Hepatocyte (in vitro differentiated cells): ENCODE results near the gene LRRC23. TPM values are rescaled to one million over a fixed set of nuclear protein-coding genes. Genes with fewer than 3 reads are reported as not detected.

Experiments used
- DNase-seq: peaks from one replicate; pipeline ENCODE4 v3.0.0-alpha.2; 2016; ENCODE audit warnings: low spot score
- H2AFZ ChIP-seq: fragments of 200-600 bp; sonication (generic); 2 replicates; pipeline ENCODE4 v1.6.0; 2016; ENCODE audit warnings: antibody characterized with exemption, mild to moderate bottlenecking
- H3K27ac ChIP-seq: fragments of 200-600 bp; sonication (generic); 2 replicates; pipeline ENCODE4 v1.5.1; 2016; ENCODE audit warnings: mild to moderate bottlenecking
- H3K27me3 ChIP-seq: fragments of 200-600 bp; sonication (generic); 2 replicates; pipeline ENCODE4 v1.6.1; 2016
- H3K36me3 ChIP-seq: fragments of 200-600 bp; sonication (generic); replicated peaks from 2 replicates; pipeline ENCODE4 v1.5.1; 2016; ENCODE audit warnings: low read depth; ENCODE audit not compliant: insufficient read depth
- H3K4me1 ChIP-seq: fragments of 200-600 bp; sonication (generic); 2 replicates; pipeline ENCODE4 v1.5.1; 2016; ENCODE audit warnings: mild to moderate bottlenecking, moderate library complexity; ENCODE audit not compliant: insufficient read depth
- H3K4me2 ChIP-seq: fragments of 200-600 bp; sonication (generic); 2 replicates; pipeline ENCODE4 v1.6.0; 2016
- H3K4me3 ChIP-seq: fragments of 200-600 bp; sonication (generic); 2 replicates; pipeline ENCODE4 v1.5.1; 2016; ENCODE audit warnings: mild to moderate bottlenecking
- H3K79me2 ChIP-seq: fragments of 200-600 bp; sonication (generic); 2 replicates; pipeline ENCODE4 v1.6.0; 2017; ENCODE audit warnings: mild to moderate bottlenecking
- H3K9me2 ChIP-seq: fragments of 200-600 bp; sonication (generic); replicated peaks from 2 replicates; pipeline ENCODE4 v1.6.0; 2017; ENCODE audit warnings: mild to moderate bottlenecking; ENCODE audit not compliant: insufficient read depth
- H3K9me3 ChIP-seq: fragments of 200-600 bp; sonication (generic); 2 replicates; pipeline ENCODE4 v1.5.1; 2016; ENCODE audit warnings: low read depth, mild to moderate bottlenecking
- H4K20me1 ChIP-seq: fragments of 200-600 bp; sonication (generic); 2 replicates; pipeline ENCODE4 v1.6.0; 2016; ENCODE audit warnings: mild to moderate bottlenecking; ENCODE audit not compliant: insufficient read depth, poor library complexity, severe bottlenecking
- EZH2 ChIP-seq: fragments of 200-600 bp; sonication (generic); IDR thresholded peaks from 2 replicates; pipeline ENCODE4 v1.6.1; 2016; ENCODE audit warnings: antibody characterized with exemption, mild to moderate bottlenecking, borderline replicate concordance
- EZH2phosphoT487 ChIP-seq: fragments of 200-600 bp; sonication (generic); IDR thresholded peaks from one replicate; pipeline ENCODE4 v1.6.1; 2018; ENCODE audit warnings: antibody characterized with exemption, mild to moderate bottlenecking, low read depth, moderate library complexity; ENCODE audit not compliant: unreplicated experiment, severe bottlenecking
- WGBS: methylation state at CpG from one replicate; pipeline ENCODE4 v1.1.6; 2016; ENCODE audit warnings: low lambda C conversion rate; ENCODE audit errors: missing lambda C conversion rate; 5-methylcytosine and 5-hydroxymethylcytosine counted together
- polyA plus RNA-seq: library from polyadenylated mRNA; unstranded; fragments of >200 nt; fragmentation: Nextera tagmentation; extraction: Ambion mirVana; gene quantifications from 2 replicates; pipeline ENCODE4 v1.2.1, GENCODE V29; 2016
- total RNA-seq: library from RNA; depleted of rRNA; stranded (reverse); fragments of >200 nt; gene quantifications from 2 replicates; pipeline ENCODE4 v1.2.3, GENCODE V29; 2014
- TF ChIP-seq, protein P1 (sequence below): fragments of 200-600 bp; sonication (generic); IDR thresholded peaks from 2 replicates; pipeline ENCODE4 v1.5.1; 2016; ENCODE audit warnings: antibody characterized with exemption, mild to moderate bottlenecking; ENCODE audit not compliant: poor library complexity

LRRC23 gene
- total and polyA plus RNA-seq, 2 experiments from 2014 or later: 8.2 to 12.9 TPM

- H3K9me3 ChIP-seq: no peaks in the 10 kb centered on the region
- 82% methylated on average over 9 of the region's 9 CpGs for WGBS
- H3K79me2 ChIP-seq: peaks cover 8% of the 10 kb centered on the region
- no peak for DNase-seq
- no peak overlapping the region for H3K4me2 ChIP-seq
- H3K4me1 ChIP-seq: peaks cover 28% of the 10 kb centered on the region
- H4K20me1 ChIP-seq: no peaks in the 10 kb centered on the region
- H3K27me3 ChIP-seq: no peaks in the 10 kb centered on the region
- H3K36me3 ChIP-seq: no peaks in the 10 kb centered on the region
- no peak overlapping the region for H3K27ac ChIP-seq
- TF ChIP-seq, protein P1, sequence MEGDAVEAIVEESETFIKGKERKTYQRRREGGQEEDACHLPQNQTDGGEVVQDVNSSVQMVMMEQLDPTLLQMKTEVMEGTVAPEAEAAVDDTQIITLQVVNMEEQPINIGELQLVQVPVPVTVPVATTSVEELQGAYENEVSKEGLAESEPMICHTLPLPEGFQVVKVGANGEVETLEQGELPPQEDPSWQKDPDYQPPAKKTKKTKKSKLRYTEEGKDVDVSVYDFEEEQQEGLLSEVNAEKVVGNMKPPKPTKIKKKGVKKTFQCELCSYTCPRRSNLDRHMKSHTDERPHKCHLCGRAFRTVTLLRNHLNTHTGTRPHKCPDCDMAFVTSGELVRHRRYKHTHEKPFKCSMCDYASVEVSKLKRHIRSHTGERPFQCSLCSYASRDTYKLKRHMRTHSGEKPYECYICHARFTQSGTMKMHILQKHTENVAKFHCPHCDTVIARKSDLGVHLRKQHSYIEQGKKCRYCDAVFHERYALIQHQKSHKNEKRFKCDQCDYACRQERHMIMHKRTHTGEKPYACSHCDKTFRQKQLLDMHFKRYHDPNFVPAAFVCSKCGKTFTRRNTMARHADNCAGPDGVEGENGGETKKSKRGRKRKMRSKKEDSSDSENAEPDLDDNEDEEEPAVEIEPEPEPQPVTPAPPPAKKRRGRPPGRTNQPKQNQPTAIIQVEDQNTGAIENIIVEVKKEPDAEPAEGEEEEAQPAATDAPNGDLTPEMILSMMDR: no peak
- no peak for TF ChIP-seq EZH2phosphoT487
- no peak for TF ChIP-seq EZH2
- no peak overlapping the region for H2AFZ ChIP-seq
- H3K4me3 ChIP-seq: no peak overlapping the region
- no peaks in the 10 kb centered on the region for H3K9me2 ChIP-seq
Measured at GRCh38 chr12:6921996-6922946, 17.6 kb downstream of the LRRC23 start.

DNA sequence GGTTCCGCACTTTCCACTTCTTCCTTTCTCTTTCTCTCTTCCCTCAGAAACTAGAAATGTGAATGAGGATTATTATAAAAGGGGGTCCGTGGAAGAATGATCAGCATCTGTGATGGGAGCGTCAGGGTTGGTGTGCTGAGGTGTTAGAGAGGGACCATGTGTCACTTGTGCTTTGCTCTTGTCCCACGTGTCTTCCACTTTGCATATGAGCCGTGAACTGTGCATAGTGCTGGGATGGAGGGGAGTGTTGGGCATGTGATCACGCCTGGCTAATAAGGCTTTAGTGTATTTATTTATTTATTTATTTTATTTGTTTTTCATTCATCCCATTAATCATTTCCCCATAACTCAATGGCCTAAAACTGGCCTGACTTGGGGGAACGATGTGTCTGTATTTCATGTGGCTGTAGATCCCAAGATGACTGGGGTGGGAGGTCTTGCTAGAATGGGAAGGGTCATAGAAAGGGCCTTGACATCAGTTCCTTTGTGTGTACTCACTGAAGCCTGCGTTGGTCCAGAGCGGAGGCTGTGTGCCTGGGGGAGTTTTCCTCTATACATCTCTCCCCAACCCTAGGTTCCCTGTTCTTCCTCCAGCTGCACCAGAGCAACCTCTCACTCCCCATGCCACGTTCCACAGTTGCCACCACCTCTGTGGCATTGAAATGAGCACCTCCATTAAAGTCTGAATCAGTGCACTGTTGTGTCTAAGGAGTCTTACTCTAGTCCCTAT lies 18.5 kb downstream of the LRRC23 start:
- Histone ChIP-seq H3K36me3 (no peaks in the 10 kb centered on the region), H4K20me1 (no peaks in the 10 kb centered on the region), H3K9me3 (no peaks in the 10 kb centered on the region), H3K27ac (no peak overlapping the region), H3K4me2 (no peak overlapping the region), H2AFZ (no peak overlapping the region), H3K4me3 (no peak overlapping the region), H3K79me2 (peaks cover 13% of the 10 kb centered on the region), H3K4me1 (peaks cover 28% of the 10 kb centered on the region), H3K27me3 (no peaks in the 10 kb centered on the region), H3K9me2 (no peaks in the 10 kb centered on the region)
- TF ChIP-seq EZH2 (no peak), EZH2phosphoT487 (no peak)
- TF ChIP-seq, protein P1: no peak
- WGBS: 89% methylated on average over 10 of the region's 10 CpGs
- no peak for DNase-seq

DNA sequence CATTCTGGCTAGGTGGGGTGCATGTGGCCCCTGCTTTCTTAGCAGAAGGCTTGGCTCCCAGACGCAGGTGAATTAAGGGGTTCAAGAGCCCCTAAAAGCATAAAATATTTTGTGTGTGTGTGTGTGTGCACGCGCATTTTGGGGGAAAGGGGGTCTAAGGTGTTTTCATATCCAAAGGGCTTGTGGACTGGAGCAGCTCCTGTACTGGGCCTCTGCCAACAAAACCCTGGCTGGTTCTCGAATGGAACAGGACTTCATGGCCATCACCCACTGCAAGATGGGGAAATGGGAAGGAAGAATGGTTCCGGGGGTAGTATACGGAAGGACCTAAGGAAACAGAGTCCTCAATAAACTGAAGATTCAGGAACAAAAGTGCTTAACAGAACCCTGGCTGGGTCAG lies 19.2 kb downstream of the LRRC23 start:
- no peak for DNase-seq
- no peak for TF ChIP-seq EZH2phosphoT487
- TF ChIP-seq, protein P1: no peak
- TF ChIP-seq EZH2: no peak
- no peak overlapping the region for H2AFZ ChIP-seq
- H4K20me1 ChIP-seq: peaks cover 2% of the 10 kb centered on the region
- H3K27ac ChIP-seq: no peak overlapping the region
- no peaks in the 10 kb centered on the region for H3K36me3 ChIP-seq
- H3K79me2 ChIP-seq: peaks cover 19% of the 10 kb centered on the region
- H3K9me2 ChIP-seq: no peaks in the 10 kb centered on the region
- H3K4me2 ChIP-seq: no peak overlapping the region
- 79% methylated on average over 6 of the region's 6 CpGs for WGBS
- no peaks in the 10 kb centered on the region for H3K27me3 ChIP-seq
- peaks cover 28% of the 10 kb centered on the region for H3K4me1 ChIP-seq
- H3K4me3 ChIP-seq: no peak overlapping the region
- H3K9me3 ChIP-seq: no peaks in the 10 kb centered on the region
